Measurements from ENCODE around the gene KDM4C. TPM values are rescaled to one million over a fixed set of nuclear protein-coding genes. Genes with fewer than 3 reads are reported as not detected.
"Not testable (repeated sequence)": the region's sequence is repeated elsewhere in the genome, so short reads cannot be mapped to it uniquely, and the experiment has no call there.

Gene KDM4C
- 100 to 1,000 TPM in 1 of 4 donors, 10 to 100 TPM in 3; 39.0 to 113 (median 43.9) TPM for total RNA-seq

DNA sequence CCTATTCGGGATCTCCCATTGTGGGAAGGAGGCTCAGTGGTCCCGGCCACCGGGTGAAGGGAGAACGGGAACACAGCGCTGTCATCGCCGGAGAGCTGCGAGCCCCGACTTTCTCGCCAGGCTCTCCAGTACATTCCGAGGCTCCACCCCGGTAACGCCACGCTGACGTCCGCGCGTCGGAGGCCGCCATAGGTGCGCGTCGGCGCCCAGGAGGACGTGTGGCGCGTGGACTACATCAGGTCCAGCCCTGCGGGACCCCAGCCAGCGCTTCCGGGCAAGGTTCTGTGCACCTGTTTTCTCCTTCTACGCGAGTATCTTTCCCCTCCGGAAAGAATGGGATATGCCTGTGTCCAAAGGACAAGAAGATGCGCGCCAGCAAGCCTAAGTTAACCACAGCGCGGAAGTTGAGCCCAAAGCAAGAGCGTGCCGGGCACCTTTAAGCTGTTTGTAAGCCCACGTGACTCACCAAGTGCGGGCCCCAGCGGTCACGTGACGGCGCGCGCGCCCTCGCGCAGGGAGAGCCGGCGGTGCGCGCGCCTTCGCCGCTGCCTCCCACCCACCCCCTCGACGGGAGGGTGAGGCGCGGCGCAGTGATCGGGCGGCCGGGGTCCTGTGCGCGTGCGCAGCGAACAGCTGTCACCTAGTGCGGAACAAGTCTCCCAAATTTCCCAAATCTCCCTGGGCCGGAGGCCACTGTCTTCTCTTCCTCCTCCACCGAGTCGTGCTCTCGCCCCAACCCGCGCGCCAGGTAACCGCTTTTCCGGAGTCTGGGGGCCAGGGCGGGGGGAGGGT is at the start of gene KDM4C:
Gene KDM4C, plus strand, starts transcription at position 518 of the 792 bp plus-strand sequence. CDS start 35,016 bp downstream, outside the sequence.
- peak; percentile 41 for TF ChIP-seq EP300 (IDR thresholded peaks at IDR 0.05)
- TF ChIP-seq, protein P1, sequence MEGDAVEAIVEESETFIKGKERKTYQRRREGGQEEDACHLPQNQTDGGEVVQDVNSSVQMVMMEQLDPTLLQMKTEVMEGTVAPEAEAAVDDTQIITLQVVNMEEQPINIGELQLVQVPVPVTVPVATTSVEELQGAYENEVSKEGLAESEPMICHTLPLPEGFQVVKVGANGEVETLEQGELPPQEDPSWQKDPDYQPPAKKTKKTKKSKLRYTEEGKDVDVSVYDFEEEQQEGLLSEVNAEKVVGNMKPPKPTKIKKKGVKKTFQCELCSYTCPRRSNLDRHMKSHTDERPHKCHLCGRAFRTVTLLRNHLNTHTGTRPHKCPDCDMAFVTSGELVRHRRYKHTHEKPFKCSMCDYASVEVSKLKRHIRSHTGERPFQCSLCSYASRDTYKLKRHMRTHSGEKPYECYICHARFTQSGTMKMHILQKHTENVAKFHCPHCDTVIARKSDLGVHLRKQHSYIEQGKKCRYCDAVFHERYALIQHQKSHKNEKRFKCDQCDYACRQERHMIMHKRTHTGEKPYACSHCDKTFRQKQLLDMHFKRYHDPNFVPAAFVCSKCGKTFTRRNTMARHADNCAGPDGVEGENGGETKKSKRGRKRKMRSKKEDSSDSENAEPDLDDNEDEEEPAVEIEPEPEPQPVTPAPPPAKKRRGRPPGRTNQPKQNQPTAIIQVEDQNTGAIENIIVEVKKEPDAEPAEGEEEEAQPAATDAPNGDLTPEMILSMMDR (IDR thresholded peaks at IDR 0.05): no peak
- TF ChIP-seq POLR2AphosphoS5 (IDR thresholded peaks at IDR 0.05): peak; percentile 27 to 94 (median 58)
- peak; percentile 11 to 92 for TF ChIP-seq POLR2A (IDR thresholded peaks at IDR 0.05)
- peak; percentile 96 to 98 for DNase-seq (ENCODE audit: low spot score in 2 of 2)
- H3K4me1 ChIP-seq: peaks cover 21% of the 10 kb centered on the region
- H3K9me3 ChIP-seq: no peaks in the 10 kb centered on the region
- peak within 1 kb of the TSS; percentile 99 for H3K27ac ChIP-seq
- H3K27me3 ChIP-seq: no peaks in the 10 kb centered on the region
- H3K36me3 ChIP-seq: no peaks in the 10 kb centered on the region
- WGBS: under 1% methylated on average over 22 of the region's 80 CpGs
- H3K4me3 ChIP-seq: peak within 1 kb of the TSS; percentile 87

DNA sequence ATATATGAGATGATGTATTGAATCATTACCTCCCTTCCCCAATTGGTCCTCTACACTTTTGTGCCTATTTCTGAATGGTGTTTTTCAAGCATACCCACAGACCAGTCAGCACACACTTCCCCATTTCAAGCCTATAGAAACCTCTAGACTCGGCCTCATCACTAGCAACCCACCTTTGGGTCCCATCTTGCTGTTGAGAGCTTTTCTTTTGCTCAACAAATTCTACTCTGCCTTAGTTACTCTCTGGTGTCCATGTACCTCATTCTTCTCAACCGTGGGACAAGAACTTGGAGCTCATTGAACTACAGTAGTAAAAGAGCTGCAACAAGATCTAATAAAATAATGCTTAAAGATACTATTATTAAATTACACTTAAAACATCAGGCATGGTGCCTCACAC is 49.0 kb upstream of the KDM4C start:
- Histone ChIP-seq H3K27me3 (no peaks in the 10 kb centered on the region), H3K36me3 (no peaks in the 10 kb centered on the region), H3K9me3 (no peaks in the 10 kb centered on the region), H3K4me1 (no peaks in the 10 kb centered on the region), H3K4me3 (no peak overlapping the region), H3K27ac (no peak overlapping the region)
- 86% methylated on average over 2 of the region's 2 CpGs for WGBS
- no peak for DNase-seq (ENCODE audit: low spot score in 2 of 2)
- TF ChIP-seq, protein P1 (IDR thresholded peaks at IDR 0.05): no peak
- TF ChIP-seq POLR2A (IDR thresholded peaks at IDR 0.05) (no peak), POLR2AphosphoS5 (IDR thresholded peaks at IDR 0.05) (no peak), EP300 (IDR thresholded peaks at IDR 0.05) (no peak)

DNA sequence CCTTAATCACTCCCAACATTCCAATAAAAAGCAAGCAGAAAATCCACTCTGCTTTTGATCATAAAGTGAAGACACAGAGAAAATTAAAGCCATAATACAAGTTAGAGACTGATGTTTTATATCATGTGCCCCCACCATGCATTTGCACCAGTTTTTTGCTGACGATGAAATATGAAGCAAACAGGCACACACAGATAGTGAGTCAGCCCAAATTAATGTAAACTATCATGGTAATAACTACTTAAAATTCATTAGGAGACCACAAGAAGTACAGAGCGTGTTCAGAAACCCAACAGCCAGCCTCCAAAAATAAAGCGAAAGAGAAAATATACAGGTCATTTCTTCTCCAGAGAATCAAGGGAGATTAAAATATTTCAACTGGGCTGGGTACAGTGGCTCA is 46.4 kb upstream of the KDM4C start:
- no peaks in the 10 kb centered on the region for H3K36me3 ChIP-seq
- H3K27me3 ChIP-seq: no peaks in the 10 kb centered on the region
- no peaks in the 10 kb centered on the region for H3K4me1 ChIP-seq
- H3K4me3 ChIP-seq: no peak overlapping the region
- 65% methylated on average over 3 of the region's 3 CpGs for WGBS
- DNase-seq (ENCODE audit: low spot score in 2 of 2): no peak
- no peaks in the 10 kb centered on the region for H3K9me3 ChIP-seq
- TF ChIP-seq EP300 (IDR thresholded peaks at IDR 0.05) (no peak), POLR2A (IDR thresholded peaks at IDR 0.05) (no peak), POLR2AphosphoS5 (IDR thresholded peaks at IDR 0.05) (no peak)
- TF ChIP-seq, protein P1 (IDR thresholded peaks at IDR 0.05): no peak
- H3K27ac ChIP-seq: no peak overlapping the region

DNA sequence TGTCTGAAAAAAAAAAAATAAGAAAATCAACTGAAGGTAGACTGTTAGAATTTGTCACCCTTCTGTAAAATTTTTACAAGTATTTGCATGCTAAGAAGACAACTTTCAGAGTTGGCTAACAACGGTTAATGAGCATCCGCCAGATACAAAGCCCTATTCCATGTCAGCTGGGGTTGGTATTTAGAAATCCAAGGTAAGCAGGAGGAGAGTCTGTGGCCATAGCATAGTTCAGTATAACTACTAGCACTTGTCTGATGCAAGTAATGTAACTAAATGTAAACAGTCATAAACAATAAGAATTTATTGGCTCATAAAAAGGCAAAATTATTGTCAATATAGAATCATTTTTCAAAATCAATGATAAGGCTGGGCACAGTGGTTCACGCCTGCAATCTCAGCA is 45.7 kb upstream of the KDM4C start:
- Histone ChIP-seq H3K4me1 (no peaks in the 10 kb centered on the region), H3K36me3 (no peaks in the 10 kb centered on the region), H3K9me3 (no peaks in the 10 kb centered on the region), H3K27me3 (no peaks in the 10 kb centered on the region), H3K4me3 (no peak overlapping the region), H3K27ac (no peak overlapping the region)
- 80% methylated on average over 3 of the region's 3 CpGs for WGBS
- TF ChIP-seq EP300 (IDR thresholded peaks at IDR 0.05): no peak
- no peak for TF ChIP-seq POLR2A (IDR thresholded peaks at IDR 0.05)
- TF ChIP-seq POLR2AphosphoS5 (IDR thresholded peaks at IDR 0.05): no peak
- TF ChIP-seq, protein P1 (IDR thresholded peaks at IDR 0.05): no peak
- DNase-seq (ENCODE audit: low spot score in 2 of 2): no peak

DNA sequence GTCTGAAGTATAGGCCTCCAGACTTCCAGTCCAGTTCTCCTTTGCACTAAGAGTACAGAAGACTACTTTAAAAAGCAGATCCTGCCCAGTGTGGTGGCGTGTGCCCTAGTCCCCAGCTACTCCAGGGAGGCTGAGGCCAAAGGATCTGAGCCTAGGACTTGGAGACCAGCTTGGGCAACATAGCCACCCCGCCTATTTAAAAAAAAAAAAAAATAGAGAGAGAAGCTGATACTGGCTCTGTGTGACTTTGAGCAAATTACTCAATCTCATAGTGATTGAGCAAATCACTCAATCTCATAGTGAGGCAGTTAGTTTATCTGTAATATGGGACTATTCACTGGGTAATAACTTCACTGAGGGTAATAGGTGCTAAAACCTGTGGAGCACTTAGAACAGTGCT is 43.6 kb upstream of the KDM4C start:
- Histone ChIP-seq H3K4me1 (no peaks in the 10 kb centered on the region), H3K4me3 (no peak overlapping the region), H3K9me3 (no peaks in the 10 kb centered on the region), H3K27ac (no peak overlapping the region), H3K27me3 (no peaks in the 10 kb centered on the region), H3K36me3 (no peaks in the 10 kb centered on the region)
- 92% methylated on average over 2 of the region's 2 CpGs for WGBS
- TF ChIP-seq POLR2AphosphoS5 (IDR thresholded peaks at IDR 0.05) (no peak), POLR2A (IDR thresholded peaks at IDR 0.05) (no peak), EP300 (IDR thresholded peaks at IDR 0.05) (no peak)
- TF ChIP-seq, protein P1 (IDR thresholded peaks at IDR 0.05): no peak
- DNase-seq (ENCODE audit: low spot score in 2 of 2): peak in 1 of 2 donors; percentile 4

- peak in 1 of 2 donors; percentile 30 for DNase-seq (ENCODE audit: low spot score in 2 of 2)
- H3K4me1 ChIP-seq, H3K27ac ChIP-seq, H3K36me3 ChIP-seq, H3K9me3 ChIP-seq, H3K27me3 ChIP-seq: not testable (repeated sequence)
- 87% methylated on average over 28 of the region's 28 CpGs for WGBS
- peak overlapping the region; percentile 39 for H3K4me3 ChIP-seq
These were observed 42.5 kb upstream of the KDM4C start for GRCh38 chr9:6715153-6715754.
